ENCODE data around the gene SULT1C2. TPM values are rescaled to one million over a fixed set of nuclear protein-coding genes. Genes with fewer than 3 reads are reported as not detected.
"Not testable (repeated sequence)": the region's sequence is repeated elsewhere in the genome, so short reads cannot be mapped to it uniquely, and the experiment has no call there.

SULT1C2 gene
- total RNA-seq, 4 donors from 2014 or later: 1.3 to 55.3 (median 19.3) TPM

DNA sequence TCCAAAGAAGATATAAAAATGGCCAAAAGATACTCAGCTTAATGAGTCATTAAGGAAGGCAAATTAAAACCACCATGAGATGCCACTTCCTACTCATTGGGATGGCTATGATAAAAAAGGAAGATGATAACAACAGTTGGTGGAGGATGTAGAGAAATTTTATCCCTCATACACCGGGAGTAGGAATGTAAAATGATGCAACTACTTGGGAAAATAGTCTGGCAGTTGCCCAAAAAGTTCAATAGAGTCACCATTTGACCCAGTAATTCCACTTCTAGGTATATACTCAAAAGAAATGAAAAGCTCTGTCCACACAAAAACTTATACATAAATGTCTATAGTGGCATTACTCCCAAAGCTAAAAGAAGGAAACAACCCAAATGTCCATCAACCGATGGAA lies 10.1 kb upstream of the SULT1C2 start:
- H3K36me3 ChIP-seq: no peaks in the 10 kb centered on the region
- no peak for DNase-seq
- TF ChIP-seq, protein P1, sequence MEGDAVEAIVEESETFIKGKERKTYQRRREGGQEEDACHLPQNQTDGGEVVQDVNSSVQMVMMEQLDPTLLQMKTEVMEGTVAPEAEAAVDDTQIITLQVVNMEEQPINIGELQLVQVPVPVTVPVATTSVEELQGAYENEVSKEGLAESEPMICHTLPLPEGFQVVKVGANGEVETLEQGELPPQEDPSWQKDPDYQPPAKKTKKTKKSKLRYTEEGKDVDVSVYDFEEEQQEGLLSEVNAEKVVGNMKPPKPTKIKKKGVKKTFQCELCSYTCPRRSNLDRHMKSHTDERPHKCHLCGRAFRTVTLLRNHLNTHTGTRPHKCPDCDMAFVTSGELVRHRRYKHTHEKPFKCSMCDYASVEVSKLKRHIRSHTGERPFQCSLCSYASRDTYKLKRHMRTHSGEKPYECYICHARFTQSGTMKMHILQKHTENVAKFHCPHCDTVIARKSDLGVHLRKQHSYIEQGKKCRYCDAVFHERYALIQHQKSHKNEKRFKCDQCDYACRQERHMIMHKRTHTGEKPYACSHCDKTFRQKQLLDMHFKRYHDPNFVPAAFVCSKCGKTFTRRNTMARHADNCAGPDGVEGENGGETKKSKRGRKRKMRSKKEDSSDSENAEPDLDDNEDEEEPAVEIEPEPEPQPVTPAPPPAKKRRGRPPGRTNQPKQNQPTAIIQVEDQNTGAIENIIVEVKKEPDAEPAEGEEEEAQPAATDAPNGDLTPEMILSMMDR (IDR thresholded peaks at IDR 0.05): no peak
- no peak for TF ChIP-seq POLR2A (IDR thresholded peaks at IDR 0.05)
- H3K4me1 ChIP-seq: no peaks in the 10 kb centered on the region
- H3K9me3 ChIP-seq: no peaks in the 10 kb centered on the region
- H3K27me3 ChIP-seq: no peaks in the 10 kb centered on the region
- H3K27ac ChIP-seq: no peak overlapping the region
- H3K4me3 ChIP-seq: no peak overlapping the region

DNA sequence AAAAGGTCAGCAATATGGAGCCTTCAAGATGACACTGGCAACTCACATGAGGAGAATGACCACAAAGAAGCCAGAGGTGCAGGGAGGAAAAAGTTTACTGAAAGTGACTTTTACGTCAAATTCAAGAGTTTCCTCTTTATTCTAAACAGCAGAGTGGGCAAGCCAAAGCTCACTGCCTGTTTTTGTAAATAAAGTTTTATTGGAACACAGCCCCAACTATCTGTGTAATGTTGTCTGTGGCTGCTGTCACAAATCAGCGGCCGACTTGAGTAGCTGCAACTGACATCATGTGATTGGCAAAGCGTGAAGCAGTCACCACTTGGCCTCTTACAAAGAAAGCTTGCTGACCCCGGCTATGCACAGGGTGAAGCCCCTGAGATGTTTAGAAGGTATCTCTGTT lies 9.2 kb upstream of the SULT1C2 start:
- no peaks in the 10 kb centered on the region for H3K4me1 ChIP-seq
- no peaks in the 10 kb centered on the region for H3K27me3 ChIP-seq
- no peaks in the 10 kb centered on the region for H3K9me3 ChIP-seq
- no peak overlapping the region for H3K4me3 ChIP-seq
- no peaks in the 10 kb centered on the region for H3K36me3 ChIP-seq
- DNase-seq: no peak
- no peak overlapping the region for H3K27ac ChIP-seq
- TF ChIP-seq, protein P1 (IDR thresholded peaks at IDR 0.05): no peak
- TF ChIP-seq POLR2A (IDR thresholded peaks at IDR 0.05): no peak

DNA sequence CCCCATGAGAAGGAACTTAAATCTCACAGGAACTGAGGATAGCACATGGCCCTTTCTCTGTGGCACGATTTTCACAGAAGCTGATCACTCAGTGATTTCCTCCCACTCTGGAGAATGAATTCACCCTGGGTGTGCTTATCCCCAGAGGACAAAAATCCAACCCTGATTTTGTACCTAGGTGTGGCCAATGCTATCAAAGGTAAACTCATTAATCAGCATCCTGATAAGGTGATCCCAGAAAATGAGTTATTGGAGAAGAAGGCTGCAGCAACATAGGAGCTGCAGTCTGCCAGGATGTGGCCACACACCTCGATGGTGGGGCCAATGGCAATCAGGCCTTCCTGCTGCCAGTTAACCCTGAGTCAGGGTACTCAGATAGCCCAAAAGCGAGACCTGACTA lies 8.2 kb upstream of the SULT1C2 start:
- Histone ChIP-seq H3K27me3 (no peaks in the 10 kb centered on the region), H3K9me3 (no peaks in the 10 kb centered on the region), H3K27ac (no peak overlapping the region), H3K4me3 (no peak overlapping the region), H3K36me3 (no peaks in the 10 kb centered on the region), H3K4me1 (no peaks in the 10 kb centered on the region)
- TF ChIP-seq, protein P1 (IDR thresholded peaks at IDR 0.05): no peak
- no peak for TF ChIP-seq POLR2A (IDR thresholded peaks at IDR 0.05)
- DNase-seq: no peak

DNA sequence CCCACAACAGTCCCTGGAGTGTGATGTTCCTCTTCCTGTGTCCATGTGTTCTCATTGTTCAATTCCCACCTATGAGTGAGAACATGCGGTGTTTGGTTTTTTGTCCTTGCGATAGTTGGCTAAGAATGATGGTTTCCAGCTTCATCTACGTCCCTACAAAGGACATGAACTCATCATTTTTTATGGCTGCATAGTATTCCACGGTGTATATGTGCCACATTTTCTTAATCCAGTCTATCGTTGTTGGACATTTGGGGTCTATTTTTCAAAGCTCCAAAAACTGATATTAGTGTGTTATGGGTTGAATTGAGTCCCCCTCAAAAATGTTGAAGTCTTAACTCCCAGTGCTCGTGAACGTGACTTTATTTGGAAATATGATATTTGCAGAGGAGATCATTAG lies 4.1 kb upstream of the SULT1C2 start:
- H3K36me3 ChIP-seq, H3K27me3 ChIP-seq, H3K27ac ChIP-seq, H3K4me1 ChIP-seq, H3K4me3 ChIP-seq, H3K9me3 ChIP-seq, DNase-seq: not testable (repeated sequence)

DNA sequence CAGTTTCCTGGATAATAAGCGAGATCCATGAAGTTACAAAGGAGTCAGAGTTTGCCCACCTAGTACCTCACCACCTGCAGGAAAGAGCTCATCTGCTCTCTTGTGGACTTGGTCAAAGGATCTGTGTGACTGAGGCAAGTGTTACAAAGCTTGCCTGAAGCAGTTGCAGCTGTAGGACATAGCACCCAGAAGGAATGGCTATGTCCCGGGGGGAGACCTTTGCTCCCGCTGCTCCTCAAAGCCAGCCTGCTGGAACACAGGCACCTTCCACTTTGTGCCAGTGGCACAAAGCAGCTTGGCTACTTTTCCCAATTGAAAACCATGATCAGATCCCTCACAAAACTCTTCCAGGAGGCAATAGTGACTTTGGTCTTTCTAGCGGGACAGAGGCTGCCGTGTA lies 3.1 kb upstream of the SULT1C2 start:
- H3K27ac ChIP-seq: no peak overlapping the region
- H3K36me3 ChIP-seq: no peaks in the 10 kb centered on the region
- H3K4me3 ChIP-seq: no peak overlapping the region
- H3K27me3 ChIP-seq: no peaks in the 10 kb centered on the region
- no peaks in the 10 kb centered on the region for H3K9me3 ChIP-seq
- TF ChIP-seq POLR2A (IDR thresholded peaks at IDR 0.05): no peak
- TF ChIP-seq, protein P1 (IDR thresholded peaks at IDR 0.05): no peak
- no peak for DNase-seq
- no peaks in the 10 kb centered on the region for H3K4me1 ChIP-seq

DNA sequence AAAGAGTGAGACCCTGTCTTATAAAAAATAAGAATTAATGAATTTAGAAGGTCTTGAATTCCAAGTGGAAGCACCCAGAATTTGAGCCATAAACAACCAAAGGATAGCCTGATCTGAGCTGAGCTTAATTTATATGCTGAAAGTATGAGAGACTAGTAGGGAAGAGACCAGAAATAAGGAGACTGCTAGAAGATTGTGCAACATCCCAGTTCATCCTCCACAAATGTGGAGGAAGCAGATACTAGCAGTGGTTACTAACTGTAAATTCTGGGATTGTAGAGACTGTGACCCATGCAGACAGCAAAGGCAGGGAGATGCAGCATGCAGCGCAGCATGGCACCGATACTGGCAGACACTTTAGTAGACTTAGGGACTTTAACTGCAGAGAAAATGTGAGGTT lies 1.5 kb upstream of the SULT1C2 start:
- H3K4me3 ChIP-seq: no peak overlapping the region
- TF ChIP-seq POLR2A (IDR thresholded peaks at IDR 0.05): no peak
- TF ChIP-seq, protein P1 (IDR thresholded peaks at IDR 0.05): no peak
- DNase-seq: no peak
- H3K4me1 ChIP-seq: no peaks in the 10 kb centered on the region
- no peaks in the 10 kb centered on the region for H3K27me3 ChIP-seq
- no peaks in the 10 kb centered on the region for H3K9me3 ChIP-seq
- no peak overlapping the region for H3K27ac ChIP-seq
- H3K36me3 ChIP-seq: no peaks in the 10 kb centered on the region

All from Peyer's patch (tissue), 4 donors.